ENCODE data around the gene PHGDH.
A peak's percentile ranks its signal among the peaks of the same experiment; 100 is the strongest.
"Not testable (repeated sequence)": the region's sequence is repeated elsewhere in the genome, so short reads cannot be mapped to it uniquely, and the experiment has no call there.

PHGDH gene

DNA sequence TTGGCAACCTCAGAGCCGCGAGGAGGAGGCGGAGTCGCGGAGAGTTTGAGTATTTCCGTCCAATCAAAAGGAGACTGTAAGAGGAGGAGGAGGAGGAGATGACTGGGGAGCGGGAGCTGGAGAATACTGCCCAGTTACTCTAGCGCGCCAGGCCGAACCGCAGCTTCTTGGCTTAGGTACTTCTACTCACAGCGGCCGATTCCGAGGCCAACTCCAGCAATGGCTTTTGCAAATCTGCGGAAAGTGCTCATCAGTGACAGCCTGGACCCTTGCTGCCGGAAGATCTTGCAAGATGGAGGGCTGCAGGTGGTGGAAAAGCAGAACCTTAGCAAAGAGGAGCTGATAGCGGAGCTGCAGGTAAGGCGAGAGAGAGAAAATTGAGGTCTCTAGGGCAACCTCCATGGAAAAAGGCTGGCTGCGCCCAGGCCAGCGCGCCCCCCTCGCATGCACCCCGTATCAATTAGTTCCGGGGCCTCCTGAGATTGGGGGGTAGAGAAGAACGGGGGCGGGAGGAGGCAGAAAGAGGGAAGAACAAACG is at the start of gene PHGDH:
Gene PHGDH, plus strand, starts transcription at position 131 of the 538 bp plus-strand sequence. Its CDS starts 89 bp downstream, at position 220.
- peak in 1 of 2 experiments; percentile 6 for DNase-seq

DNA sequence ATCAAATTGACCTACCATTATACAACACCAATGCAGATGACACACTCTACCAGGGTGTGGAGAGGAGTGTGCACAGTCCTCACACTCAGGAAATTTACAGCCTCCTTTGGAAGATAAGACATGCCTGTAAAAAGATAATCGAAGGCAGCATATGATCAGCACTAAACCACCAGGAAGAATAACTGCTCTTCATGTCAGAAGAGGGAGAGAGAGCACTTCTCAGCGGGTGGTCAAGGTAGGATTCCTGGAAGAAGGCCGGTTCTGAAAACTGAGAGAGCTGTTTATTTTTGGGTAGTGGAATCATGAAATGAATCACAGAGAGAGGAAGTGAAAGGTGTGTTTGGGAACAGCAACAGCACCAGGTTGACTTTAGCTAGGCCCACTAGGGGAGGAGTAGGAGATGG is 49.7 kb upstream of the PHGDH start:
- DNase-seq: no peak

DNA sequence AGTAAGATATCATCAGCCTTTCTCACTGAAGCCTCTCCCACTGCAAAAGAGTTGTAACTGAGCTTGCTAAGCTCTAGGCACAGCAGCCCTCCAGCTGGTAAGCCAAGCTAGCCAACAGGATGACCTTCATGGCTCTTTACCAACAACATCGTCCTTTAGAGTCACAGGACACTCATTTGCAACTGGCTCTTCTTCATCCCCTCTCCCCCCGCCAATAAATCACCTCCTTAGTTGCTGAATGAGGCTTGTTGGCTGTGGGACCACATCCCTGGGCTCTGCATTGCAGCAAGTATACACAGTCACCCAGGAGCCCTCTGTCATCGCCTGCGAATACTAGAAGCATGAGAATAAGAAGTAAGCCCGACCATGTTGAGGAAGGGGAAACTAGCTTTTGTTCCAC is 47.7 kb upstream of the PHGDH start:
- no peak for DNase-seq

DNA sequence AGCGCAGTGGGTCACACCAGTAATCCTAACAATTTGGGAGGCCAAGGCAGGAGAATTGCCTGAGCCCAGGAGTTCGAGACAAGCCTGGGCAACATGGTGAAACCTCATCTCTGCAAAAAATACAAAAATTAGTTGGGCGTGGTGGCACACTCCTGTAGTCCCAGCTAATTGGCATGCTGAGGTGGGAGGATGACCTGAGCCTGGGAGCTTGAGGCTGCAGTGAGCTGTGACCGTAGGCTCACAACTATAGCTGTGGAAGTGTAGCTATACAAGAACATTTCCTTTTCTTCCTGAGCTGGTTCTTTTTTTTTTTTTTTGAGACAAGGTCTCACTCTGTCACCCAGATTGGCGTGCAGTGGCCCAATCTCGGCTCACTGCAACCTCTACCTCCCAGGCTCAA is 44.6 kb upstream of the PHGDH start:
- DNase-seq: no peak

DNA sequence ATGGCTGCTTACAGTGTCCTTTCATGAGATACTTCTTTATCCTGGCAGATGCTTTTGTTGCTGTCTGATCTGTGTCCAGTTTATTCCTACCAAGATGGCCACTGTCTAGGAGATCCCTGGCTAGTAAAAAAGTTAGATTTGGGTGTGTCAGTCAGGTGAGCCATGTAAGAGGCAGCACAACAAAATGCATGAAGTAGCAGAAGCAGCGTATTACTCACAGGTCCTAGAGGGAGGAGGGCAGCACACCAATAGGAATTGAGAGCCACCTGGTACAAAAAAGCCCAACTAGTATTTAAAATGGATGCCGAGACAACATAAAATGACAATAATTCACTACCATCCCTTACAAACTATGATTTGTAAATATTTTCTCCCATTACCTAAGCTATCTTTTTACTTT is 40.8 kb upstream of the PHGDH start:
- DNase-seq: no peak

DNA sequence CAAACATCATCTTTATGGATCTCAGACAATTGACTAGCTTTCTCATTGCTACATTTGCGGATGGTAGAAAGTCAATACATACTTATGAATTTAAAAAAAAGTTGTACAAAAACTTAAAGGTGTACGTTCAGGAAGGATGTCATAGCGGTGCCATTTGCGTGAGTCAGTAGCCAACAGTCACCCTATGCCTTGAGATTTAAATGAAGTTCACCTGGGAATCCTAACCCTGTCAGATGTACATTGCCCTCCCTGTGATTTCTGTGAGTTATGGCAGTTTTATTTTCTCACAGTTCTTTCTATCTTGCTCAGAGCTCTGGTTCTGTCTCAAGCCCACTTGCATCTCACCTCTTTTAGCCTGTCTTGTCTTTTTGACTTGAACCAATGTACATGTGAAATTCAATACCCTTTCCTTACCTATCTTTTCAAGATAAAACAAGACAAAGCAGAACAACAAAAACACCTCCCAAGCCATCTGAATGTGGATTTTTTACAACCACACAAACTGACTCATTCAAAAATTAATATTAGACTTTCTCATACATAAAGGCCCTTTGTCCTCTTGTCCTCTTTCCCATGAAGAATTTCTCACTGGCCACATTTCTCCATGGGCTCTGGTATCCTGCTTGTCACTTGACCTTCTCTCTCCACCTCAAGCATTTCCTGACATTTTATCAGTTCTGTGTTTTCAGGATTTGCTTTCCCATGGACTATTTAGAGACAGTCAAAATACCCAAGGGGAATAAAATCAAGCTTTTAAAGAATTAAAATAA is 38.4 kb upstream of the PHGDH start:
- DNase-seq: no peak

DNA sequence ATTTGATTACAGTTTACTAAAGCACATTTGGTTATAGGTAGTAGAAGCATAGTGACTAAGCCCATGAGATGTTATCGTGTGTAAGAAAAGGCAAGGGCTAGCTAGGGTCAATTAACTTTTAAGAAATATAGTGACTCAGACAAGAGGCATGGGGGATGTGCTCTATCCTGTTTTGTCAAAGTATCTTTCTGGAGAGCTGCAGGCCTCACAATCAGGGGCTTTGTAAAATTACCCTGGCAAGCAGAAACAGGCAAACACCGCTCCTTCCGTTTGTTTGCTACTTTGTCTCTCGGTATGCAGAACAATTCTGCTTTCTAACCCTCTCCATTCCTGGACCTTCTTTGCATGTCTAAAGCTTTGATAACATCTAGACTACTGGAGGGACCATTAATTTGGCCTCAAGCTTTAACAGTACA is 37.6 kb upstream of the PHGDH start:
- DNase-seq: no peak

DNA sequence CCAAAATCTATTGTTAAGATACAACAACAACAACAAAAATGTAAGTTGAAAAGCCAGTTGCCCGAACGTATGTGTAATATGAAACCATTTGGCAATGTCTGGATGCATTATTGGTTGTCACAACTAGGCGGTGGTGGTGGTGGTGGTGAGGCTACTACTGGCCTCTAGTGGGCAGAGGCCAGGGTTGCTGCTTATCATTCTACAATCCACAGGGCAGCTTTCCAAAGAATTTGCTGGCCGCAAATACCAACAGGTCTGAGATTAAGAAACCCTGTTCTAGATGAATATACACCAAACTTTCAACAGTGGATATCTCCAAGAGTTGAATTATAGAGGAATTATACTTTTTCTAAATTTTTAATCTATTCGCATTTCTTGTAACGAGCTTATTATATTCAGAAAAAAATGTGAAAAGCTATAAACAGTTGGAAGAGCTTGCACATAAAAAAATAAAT is 36.9 kb upstream of the PHGDH start:
- DNase-seq: peak; percentile 1 to 7

DNA sequence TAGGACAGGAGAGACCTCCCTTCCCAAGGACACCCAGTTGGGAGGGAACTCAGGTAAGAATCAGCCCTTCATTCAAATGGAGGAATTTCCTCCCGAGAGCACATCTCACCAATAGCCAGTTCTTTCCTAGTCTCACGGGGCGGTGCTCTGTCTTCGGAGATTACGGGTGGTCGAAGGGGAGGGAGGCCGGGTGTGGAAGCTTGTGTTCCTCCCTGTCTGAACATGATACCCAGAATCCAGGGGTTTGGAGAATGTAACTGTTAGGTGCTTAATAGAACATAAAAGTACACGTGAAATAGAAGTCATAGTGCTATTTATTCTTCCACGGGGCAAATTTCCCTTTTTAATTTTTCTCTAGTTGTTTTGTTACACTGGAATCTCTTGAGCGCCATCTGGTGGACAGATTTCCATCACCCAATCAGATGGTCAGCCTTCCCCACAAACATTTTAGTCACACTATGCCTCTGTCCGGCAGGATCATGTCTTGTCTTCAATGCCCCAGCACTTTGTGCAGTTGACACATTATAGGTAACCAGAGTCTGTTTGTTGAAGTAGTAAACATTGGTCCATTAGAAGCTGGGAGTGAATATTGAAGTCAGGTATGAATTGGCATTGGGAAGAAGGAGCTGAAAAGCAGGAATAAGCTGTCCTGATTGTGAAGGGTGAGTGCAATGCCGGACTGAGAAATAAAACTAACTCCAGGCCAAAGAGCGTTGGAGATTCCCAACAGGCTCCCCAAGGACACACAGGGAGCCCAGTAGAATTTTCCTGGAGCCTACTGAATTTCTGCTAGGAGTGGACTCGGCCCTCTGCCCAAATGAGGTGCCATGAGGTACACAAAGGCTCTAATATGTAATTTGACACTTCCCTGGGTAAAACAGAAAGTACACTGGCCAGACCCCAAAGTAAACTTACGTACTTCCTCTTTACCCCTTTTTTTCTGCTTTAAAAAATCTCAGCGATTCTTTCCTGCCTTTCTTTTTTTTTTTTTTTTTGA is 36.1 kb upstream of the PHGDH start:
- peak; percentile 49 to 53 for DNase-seq

DNA sequence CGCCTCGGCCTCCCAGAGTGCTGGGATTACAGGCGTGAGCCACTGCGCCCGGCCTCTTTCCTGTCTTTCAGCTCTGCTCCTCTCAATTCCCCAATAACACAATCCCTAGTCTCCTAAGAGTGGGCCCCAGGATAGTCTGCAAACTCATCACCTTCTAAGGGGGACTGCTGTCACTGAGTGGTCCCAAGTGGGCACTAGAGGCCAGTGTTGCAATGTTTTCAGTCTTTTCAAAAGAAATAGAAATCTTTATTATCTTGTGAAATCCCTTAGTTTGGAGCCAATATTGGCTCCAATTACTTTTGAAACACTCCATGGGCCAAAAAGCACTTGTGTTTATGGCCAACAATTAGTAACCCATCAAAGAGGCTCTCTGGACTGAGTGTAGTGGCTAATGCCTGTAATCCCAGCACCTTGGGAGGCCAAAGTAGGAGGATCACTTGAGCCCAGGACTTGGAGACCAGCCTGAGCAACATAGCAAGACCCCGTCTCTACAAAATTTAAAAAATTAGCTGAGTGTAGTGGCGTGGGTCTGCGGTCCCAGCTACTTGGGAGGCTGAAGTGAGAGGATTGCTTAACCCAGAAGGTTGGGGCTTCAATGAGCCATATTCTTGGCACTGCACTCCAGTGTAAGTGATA is 35.0 kb upstream of the PHGDH start:
- DNase-seq: no peak

DNA sequence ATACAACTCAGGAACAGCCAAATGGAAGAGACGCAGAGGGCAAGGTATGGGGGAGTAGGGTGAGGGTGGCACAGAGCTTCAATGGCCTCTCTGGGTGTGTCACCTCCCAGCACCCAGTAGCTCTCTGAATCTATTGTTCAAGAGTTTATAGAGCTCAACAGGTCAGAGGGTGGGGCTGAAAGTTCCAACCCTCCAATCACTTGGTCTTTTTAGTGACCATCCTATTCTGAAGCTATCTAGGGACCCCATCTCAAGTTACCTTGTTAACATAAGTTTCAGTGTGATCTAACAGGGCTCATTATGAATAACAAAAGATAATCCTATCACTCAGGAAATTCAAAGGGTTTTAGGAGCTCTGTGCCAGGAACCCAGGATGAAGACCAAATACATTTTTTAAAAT is 32.5 kb upstream of the PHGDH start:
- DNase-seq: no peak

DNA sequence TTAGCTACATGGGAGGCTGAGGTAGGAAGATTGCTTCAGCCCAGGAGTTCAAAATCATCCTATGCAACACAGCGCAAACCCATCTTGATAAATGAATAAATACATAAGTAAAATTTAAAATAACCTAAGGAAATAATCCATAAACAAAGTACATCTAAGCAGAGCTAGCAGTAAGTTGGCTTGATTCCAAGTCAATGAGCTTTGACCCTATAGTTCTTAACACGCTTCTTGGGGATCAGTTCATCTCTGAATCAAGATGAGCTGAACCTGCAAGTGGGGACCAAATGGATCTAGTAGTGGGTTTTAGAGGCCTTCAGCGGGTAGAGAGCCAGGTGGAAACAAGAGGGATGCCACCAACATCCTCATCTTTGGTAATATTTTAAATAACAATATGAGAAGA is 31.5 kb upstream of the PHGDH start:
- no peak for DNase-seq

DNA sequence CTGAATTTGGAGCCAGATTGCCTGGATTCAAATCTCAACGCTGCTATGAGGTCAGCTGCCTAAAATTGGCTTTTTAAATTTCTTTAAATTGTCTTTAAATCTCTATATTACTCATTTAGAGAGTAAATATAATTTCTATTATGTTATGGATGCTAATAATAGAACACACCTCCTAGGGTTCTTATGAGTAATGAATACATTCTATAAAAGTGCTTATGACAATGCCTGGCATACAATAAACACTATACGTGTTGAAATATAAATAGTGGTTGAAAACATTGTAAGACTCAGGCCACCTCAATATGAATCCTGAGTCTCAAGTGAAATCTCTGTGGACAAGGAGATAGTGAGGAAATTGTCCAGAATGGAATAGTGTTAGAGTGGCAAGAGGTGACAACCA is 31.0 kb upstream of the PHGDH start:
- DNase-seq: no peak

DNA sequence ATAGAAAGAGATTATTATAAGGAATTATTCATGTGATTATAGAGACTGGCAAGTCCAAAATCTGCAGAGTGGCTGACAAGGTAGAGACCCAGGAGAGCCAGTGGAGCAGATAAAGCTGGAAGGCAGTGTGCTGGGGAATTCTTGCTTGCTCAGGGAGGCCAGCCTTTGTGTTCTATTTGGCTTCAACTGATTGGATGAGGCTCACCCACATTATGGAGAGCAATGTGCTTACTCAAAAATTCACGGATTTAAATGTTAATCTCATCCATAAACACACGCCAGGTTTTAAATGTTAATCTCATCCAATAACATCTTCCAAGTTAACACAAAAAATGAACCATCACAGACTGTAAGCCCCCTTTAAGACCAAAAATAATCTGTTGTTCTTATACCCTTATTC is 30.2 kb upstream of the PHGDH start:
- no peak for DNase-seq

DNA sequence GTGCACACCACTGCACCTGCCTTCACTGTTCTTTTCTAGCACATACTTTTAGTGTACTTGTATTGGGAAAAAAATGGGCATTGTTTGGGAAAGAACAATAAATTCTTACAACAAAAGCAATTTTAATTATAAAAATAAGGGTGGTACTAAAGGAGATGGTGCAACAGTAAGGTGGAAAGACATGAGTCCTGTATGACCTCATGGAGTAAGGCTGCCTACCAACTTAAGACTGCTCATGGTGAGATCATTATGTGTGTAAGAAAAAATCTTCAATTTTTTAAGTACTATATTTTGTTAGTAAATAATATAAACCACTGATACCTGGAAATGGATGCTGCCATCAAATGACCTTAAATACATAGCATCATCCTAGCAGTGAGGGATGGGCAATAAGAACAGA is 29.6 kb upstream of the PHGDH start:
- no peak for DNase-seq

DNA sequence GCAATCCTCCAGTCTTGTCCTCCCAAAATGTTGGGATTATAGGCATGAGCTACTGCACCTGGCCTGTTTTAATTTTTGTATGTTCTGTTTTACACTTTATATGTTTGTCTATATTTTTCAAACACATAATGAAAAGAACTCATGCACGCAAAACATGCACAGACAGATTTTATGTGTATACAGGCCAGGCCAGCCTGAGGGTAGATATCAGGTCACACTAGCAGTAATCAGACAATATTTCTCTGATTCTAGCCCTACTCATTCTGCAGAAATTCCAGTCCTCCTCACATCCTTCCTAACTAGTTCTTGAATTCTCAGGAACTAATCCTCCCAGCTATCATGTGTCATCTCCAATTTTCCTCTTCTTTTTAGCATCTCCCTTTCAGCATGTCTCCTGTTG is 27.8 kb upstream of the PHGDH start:
- no peak for DNase-seq

DNA sequence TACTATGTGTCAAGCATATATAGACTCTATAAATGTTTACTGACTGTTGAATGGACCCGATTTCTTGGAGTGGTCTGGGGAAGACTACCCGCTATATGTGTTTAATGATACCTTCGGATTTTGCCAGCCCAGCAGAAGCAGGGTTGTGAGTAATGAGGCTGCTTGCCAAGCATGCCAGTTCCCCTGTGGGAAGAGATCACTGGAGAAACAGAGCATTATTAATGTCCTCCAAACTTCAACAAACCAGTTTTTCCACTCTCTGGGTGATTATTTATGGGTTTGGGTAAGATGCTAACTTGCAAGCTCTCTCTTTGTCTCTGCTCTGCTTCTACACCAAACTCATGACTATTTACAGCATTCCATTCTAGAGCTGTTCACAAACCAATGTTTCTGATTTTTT is 25.1 kb upstream of the PHGDH start:
- DNase-seq: no peak

DNA sequence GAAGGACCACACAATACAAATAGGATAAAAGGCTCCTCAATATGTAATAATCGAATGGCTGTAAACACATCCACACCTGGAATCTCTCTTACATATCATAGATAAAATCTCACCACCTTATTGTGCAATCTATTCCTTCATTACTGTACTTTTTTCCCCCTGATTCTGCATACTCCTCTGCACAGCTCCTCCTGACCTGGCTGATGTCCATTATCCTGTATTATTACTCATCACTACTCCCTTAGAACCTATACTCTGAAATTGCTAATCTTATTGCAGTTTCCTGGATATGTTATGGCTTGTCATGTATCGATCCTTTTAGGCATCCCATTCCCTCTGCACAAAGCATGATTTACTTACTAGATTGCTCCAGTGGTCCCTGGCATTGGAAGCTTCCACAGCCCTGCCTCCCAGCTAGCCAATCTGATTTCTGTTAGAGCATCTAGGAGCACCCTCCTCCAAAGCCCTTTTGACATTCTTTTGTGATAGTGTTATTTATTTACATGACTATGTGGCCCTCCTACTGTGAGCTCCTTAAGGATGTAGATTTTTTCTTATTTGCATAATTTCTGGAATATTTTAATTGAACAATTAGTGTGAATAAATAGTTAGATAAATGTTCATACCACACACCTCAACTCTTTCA is 24.2 kb upstream of the PHGDH start:
- DNase-seq: no peak

DNA sequence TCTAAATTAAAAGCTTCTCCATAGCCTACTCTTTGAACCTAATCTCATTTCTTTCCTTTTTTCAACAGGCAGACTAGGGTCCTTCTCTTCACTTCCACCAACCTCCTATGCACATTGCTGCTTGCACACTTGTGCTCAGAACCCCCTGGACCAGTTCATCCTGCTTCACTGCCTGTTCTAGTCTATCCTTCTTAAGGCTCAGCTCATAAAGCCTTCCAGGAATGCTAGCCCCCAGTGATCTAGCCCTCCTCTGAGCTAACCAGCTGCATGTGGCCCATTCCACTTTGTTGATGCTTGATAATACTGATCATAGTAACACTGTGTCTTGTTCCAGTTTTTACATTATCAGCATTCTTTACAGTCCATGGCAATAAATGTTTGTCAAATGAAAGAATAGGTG is 22.9 kb upstream of the PHGDH start:
- DNase-seq: no peak

DNA sequence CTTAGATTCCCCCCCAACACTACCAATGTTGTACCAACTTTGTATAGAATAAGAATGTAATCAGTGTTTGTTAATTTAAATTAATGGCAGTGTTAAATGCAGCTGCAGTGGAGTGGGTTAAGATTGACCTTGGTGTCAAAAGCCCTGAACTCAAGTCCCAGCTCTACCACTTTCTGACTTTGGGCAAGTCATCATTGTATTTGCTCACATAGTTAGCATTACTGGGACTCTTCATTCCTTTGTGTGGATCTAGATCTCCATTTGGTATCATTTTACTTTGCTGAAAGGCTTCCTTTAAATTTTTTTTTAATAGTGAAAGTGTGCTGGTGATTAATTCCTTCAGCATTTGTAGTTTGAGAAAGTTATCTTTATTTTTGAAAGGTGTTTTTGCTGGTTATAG is 22.2 kb upstream of the PHGDH start:
- DNase-seq: no peak

DNA sequence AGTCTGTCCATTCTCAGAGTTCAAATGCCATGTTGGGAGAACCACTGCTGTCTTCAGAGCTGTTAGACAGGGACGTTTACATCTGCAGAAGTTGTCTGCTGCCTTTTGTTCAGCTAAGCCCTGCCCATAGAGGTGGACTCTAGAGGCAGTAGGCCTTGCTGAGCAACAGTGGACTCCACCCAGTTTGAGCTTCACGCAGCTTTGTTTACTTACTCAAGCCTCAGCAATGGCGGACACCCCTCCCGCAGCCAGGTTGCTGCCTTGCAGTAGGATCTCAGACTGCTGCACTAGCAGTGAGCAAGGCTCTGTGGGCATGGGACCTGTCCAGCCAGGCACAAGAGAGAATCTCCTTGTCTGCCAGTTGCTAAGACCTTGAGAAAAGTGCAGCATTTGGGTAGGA is 14.9 kb upstream of the PHGDH start:
- not testable (repeated sequence) for DNase-seq

DNA sequence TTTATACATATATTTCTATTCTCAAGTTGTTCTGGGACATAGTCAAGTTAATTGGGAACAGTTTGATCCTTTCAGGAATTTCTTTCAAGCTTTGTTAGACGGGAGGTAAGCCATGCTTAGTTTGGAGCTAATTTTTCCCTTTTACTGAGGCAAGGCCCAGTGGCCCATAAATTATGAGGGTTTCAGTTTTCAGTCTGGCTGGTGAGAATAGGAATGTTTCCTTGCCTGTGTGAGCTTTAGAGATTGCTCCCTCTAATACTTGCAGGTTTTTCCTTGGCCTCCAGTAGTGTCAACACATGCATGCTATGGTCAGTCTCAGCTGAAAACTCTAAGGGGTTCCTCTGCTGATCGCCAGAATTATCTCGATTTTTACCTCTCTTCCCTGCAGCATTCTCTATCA is 14.1 kb upstream of the PHGDH start:
- no peak for DNase-seq

DNA sequence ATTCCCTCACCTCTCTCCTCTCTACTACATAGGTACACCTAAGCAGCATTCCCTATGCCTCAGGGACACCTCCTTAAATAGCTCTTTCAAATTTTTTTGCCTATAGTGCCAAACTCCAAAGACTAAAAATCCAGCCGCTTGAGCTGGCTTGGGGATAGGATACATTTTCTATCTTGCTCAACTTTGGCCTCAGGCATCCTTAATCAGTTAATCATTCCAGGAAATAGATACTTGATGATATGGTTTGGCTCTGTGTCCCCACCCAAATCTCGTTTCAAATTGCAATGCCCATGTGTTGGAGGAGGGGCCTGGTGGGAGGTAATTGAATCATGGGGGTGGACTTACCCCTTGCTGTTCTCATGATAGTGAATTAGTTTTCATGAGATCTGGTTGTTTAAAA is 11.4 kb upstream of the PHGDH start:
- DNase-seq: no peak

Measured in activated CD4-positive, alpha-beta T cell treated with anti-CD3 and anti-CD28 coated beads, Interleukin-2, amount 50 U/mL, for 4 hours (primary cell).